Measurements from ENCODE around the gene TNFSF8.

DNA sequence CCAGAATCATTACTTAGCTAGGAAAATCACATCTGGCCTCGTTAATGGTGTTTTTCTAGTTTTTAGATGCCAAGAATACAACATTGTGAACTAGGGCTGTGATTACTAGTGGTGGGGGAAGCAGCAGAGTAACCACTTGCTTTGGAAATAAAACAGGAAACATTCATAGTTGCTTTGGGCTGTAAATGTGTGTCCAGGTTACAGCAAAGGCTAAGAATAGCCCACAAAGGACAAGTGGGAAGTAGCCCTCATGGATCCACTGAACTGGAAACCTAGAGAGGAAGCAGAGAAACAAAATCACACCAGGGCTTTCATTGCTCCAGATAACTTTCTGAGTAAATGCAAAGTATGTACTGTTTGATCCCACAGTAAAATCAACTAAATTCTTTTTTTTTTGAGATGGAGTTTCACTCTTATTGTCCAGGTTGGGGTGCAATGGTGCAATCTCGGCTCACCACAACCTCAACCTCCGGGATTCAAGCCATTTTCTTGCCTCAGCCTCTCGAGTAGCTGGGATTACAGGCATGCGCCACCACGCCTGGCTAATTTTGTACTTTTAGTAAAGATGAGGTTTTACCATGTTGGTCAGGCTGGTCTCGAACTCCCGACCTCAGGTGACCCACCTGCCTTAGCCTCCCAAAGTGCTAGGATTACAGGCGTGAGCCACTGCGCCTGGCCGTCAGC is 68.3 kb downstream of the TNFSF8 start:
- TF ChIP-seq, protein P1, sequence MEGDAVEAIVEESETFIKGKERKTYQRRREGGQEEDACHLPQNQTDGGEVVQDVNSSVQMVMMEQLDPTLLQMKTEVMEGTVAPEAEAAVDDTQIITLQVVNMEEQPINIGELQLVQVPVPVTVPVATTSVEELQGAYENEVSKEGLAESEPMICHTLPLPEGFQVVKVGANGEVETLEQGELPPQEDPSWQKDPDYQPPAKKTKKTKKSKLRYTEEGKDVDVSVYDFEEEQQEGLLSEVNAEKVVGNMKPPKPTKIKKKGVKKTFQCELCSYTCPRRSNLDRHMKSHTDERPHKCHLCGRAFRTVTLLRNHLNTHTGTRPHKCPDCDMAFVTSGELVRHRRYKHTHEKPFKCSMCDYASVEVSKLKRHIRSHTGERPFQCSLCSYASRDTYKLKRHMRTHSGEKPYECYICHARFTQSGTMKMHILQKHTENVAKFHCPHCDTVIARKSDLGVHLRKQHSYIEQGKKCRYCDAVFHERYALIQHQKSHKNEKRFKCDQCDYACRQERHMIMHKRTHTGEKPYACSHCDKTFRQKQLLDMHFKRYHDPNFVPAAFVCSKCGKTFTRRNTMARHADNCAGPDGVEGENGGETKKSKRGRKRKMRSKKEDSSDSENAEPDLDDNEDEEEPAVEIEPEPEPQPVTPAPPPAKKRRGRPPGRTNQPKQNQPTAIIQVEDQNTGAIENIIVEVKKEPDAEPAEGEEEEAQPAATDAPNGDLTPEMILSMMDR (IDR thresholded peaks at IDR 0.05), result no peak
- TF ChIP-seq TEAD4 (IDR thresholded peaks at IDR 0.05; ENCODE audit: borderline replicate concordance, insufficient read depth) (no peak), EZH2phosphoT487 (IDR thresholded peaks at IDR 0.05; ENCODE audit: borderline replicate concordance, low read depth) (no peak), TAF1 (IDR thresholded peaks at IDR 0.05; ENCODE audit: borderline replicate concordance, low read depth, low read length) (no peak), RFX5 (IDR thresholded peaks at IDR 0.05; ENCODE audit: low read length) (no peak), FOSL2 (IDR thresholded peaks at IDR 0.05; ENCODE audit: borderline replicate concordance, low read depth) (no peak), SMC3 (IDR thresholded peaks at IDR 0.05; ENCODE audit: low read depth, low read length) (no peak), RXRA (IDR thresholded peaks at IDR 0.05; ENCODE audit: borderline replicate concordance, low read depth) (no peak), RCOR1 (IDR thresholded peaks at IDR 0.05; ENCODE audit: low read length) (no peak), NFIC (IDR thresholded peaks at IDR 0.05; ENCODE audit: borderline replicate concordance) (no peak)
- TF ChIP-seq, protein P2, sequence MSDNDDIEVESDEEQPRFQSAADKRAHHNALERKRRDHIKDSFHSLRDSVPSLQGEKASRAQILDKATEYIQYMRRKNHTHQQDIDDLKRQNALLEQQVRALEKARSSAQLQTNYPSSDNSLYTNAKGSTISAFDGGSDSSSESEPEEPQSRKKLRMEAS (IDR thresholded peaks at IDR 0.05; ENCODE audit: low read depth), result no peak
- TF ChIP-seq, protein P3, sequence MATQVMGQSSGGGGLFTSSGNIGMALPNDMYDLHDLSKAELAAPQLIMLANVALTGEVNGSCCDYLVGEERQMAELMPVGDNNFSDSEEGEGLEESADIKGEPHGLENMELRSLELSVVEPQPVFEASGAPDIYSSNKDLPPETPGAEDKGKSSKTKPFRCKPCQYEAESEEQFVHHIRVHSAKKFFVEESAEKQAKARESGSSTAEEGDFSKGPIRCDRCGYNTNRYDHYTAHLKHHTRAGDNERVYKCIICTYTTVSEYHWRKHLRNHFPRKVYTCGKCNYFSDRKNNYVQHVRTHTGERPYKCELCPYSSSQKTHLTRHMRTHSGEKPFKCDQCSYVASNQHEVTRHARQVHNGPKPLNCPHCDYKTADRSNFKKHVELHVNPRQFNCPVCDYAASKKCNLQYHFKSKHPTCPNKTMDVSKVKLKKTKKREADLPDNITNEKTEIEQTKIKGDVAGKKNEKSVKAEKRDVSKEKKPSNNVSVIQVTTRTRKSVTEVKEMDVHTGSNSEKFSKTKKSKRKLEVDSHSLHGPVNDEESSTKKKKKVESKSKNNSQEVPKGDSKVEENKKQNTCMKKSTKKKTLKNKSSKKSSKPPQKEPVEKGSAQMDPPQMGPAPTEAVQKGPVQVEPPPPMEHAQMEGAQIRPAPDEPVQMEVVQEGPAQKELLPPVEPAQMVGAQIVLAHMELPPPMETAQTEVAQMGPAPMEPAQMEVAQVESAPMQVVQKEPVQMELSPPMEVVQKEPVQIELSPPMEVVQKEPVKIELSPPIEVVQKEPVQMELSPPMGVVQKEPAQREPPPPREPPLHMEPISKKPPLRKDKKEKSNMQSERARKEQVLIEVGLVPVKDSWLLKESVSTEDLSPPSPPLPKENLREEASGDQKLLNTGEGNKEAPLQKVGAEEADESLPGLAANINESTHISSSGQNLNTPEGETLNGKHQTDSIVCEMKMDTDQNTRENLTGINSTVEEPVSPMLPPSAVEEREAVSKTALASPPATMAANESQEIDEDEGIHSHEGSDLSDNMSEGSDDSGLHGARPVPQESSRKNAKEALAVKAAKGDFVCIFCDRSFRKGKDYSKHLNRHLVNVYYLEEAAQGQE (IDR thresholded peaks at IDR 0.05; ENCODE audit: low read depth, low read length), result no peak
- TF ChIP-seq, protein P4, sequence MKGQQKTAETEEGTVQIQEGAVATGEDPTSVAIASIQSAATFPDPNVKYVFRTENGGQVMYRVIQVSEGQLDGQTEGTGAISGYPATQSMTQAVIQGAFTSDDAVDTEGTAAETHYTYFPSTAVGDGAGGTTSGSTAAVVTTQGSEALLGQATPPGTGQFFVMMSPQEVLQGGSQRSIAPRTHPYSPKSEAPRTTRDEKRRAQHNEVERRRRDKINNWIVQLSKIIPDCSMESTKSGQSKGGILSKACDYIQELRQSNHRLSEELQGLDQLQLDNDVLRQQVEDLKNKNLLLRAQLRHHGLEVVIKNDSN (IDR thresholded peaks at IDR 0.05; ENCODE audit: borderline replicate concordance, low read depth), result no peak

Measured in SK-N-SH (cell line).